KBM-7 (cell line): Measurements from ENCODE around the gene CAMK1D.
"Not testable (repeated sequence)": the region's sequence is repeated elsewhere in the genome, so short reads cannot be mapped to it uniquely, and the experiment has no call there.

Source experiments
- DNase-seq: peaks from one replicate; pipeline ENCODE4 v3.0.0-alpha.2; 2015
- in situ Hi-C: fragments of 300-500 bp; cut with MboI; formaldehyde crosslinking; loops from 2 replicates; pipeline ENCODE4 v1.14.3; 2020; ENCODE audit warnings: low sequenced_read_pairs, low pct_unique_long_range_greater_than_20kb, mixed read lengths

Gene CAMK1D

GRCh38 chr10:12728494-12728893 is 379.1 kb downstream of the CAMK1D start:
- in situ Hi-C loops = no loop called here
- DNase-seq = no peak

GRCh38 chr10:12729885-12730284 is 380.5 kb downstream of the CAMK1D start:
- in situ Hi-C loops = no loop called here
- DNase-seq = peak; percentile 30

- in situ Hi-C loops = no loop called here
- no peak for DNase-seq
These were observed 381.6 kb downstream of the CAMK1D start for GRCh38 chr10:12730809-12731519.

- DNase-seq = no peak
- in situ Hi-C loops = no loop called here
These were observed 383.9 kb downstream of the CAMK1D start for GRCh38 chr10:12733271-12733670.

DNA sequence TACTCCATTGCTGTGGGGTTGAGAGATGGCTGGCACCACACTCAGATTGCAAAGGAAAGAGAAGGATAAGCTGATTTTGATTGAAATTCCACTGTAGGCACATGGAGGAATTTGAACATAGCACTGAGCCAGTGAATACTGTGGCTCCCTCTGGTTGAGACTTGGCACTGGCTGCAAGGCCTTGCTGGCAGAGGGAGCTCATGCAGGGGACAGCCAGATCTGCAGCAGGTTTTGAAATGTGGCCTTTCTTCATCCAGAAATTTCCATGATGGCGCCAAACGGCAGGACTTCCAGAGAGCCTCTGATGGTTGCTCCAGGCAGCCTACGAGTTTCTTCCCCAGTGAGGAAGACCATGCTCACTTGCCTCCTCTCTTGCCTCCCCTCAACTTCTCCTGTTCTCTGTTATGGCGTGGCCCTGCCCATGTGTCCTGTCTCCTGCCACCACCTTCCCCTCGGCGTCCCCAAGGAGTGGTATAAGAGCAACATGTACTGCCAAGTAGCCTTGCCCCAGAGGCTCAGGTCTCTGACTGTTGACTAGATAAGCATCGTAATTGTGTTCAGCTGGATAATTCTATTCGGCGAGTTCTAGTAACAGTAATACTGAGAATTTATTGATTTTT is 386.6 kb downstream of the CAMK1D start:
- in situ Hi-C loops = no loop called here
- DNase-seq = no peak

DNA sequence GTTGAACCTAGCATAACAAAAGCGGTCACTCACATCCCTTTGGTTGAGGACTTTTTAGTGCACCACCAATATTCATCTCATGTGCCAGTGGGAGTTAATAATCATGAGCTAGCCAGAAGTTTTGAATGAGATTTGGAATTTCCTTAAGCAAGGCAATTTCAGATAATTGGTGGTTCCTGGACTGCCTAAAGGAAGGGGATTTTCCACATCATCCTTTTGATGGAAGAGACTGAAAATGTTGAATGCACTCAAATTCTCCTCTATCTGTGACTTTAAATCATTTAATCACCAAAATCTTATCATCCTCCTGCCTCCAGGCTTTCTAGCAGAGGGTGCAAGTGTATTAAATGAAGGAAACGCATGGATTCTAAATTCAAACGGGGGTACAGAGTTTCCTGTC is 391.5 kb downstream of the CAMK1D start:
- in situ Hi-C loops = no loop called here
- no peak for DNase-seq

DNA sequence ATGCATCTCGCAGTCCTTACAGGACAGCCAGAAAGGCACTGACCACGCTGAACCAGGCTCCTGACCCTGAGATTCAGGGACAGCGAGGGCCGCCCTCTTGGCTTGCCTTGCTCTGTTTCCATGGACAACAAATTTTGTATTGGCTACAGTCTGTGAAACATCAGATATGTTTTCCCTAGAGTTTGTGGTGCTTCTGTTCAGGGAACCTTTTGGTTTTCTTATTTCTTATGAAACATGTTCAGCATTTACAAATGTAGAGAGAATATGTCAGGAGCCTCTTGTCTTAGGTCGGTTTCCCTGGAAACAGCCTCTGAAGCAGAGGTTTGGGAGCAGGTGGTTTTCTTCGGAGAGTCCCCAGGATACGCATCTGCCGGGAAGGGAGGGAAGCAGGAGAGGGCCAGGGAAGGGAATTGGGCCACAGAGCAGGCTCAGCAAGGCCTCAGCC is 392.0 kb downstream of the CAMK1D start:
- DNase-seq = no peak
- in situ Hi-C loops = no loop called here

- in situ Hi-C loops = no loop called here
- peak; percentile 58 for DNase-seq
These were observed 393.4 kb downstream of the CAMK1D start for GRCh38 chr10:12742771-12743170.

DNA sequence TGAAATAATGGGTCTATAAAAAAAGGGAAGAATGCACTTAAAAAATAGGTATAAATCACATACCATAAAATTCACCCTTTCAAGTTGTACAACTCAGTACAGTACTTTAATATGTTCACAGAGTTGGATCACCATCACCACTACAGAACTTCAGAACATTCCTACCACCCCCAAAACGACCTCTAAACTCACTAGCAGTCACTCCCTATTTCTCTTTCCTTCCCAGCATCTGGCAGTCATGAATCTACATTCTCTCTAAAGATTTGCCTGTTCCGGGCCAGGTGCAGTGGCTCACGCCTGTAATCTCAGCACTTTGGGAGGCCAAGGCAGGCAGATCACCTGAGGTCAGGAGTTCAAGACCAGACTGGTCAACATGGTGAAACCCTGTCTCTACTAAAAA is 394.1 kb downstream of the CAMK1D start:
- in situ Hi-C loops, DNase-seq: not testable (repeated sequence)

GRCh38 chr10:12743941-12744340 is 394.6 kb downstream of the CAMK1D start:
- in situ Hi-C loops = no loop called here
- DNase-seq = no peak

GRCh38 chr10:12748186-12748585 is 398.8 kb downstream of the CAMK1D start:
- no peak for DNase-seq
- in situ Hi-C loops = no loop called here

DNA sequence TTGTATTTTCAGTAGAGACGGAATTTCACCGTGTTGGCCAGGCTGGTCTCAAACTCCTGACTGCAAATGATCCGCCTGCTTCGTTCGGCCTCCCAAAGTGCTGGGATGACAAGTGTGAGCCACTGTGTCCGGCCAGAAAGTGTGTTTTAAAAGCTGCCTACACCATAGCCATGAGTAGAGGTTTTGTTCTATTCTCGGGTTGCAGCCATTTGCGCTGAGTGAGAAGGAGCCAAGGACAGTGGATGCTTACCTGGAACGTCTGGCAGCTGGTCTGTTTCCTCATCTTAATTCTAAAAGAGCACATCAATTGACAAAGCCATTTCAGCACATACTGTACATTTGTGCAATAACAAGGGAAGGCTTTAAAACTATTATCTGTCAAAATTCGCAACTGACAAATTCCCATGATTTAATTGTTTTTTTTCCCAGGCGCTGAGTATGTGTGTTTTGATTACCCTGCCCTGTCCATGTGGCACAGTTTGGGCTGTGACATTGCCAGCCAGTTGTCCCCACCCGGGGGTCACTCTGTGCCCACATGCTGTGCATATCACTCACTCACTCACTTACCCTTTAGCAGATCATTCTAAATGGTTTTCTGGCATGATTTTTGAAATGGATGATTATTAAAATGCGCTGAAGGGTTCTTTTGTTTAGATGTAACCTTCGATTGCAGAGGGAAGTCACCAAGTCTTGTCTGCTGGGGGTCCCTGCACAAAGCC is 400.6 kb downstream of the CAMK1D start:
- in situ Hi-C loops = no loop called here

DNA sequence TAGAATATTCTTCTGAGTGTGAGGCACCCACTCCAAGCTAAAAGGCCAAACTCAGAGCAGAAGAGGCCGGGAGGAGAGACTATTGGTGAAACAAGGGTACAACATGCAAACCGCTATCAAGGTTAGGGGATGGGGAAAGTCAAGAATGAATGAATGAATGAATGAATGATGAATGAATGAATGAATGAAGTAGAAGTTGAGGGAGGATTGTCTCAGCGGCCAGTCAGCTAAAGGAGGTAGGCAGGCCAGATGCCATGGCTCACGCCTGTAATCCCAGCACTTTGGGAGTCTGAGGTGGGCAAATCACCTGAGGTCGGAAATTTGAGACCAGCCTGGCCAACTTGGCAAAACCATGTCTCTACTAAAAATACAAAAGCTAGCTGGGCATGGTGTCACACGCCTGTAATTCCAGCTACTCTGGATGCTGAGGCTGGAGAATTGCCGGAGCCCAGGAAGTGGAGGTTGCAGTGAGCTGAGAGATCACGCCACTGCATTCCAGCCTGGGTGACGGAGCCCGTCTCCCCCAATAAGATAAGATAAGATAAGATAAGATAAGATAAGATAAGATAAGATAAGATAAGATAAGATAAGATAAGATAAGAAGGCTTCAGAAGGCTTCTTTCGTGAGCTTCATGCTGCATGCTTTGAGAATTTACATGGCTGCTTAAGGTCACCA is 401.3 kb downstream of the CAMK1D start:
- in situ Hi-C loops = no loop called here

More for the DNA sequence above, 400.6 kb downstream of the CAMK1D start:
- no peak for DNase-seq

GRCh38 chr10:12755075-12755474 is 405.7 kb downstream of the CAMK1D start:
- in situ Hi-C loops = no loop called here
- no peak for DNase-seq

More for the DNA sequence above, 401.3 kb downstream of the CAMK1D start:
- DNase-seq = no peak

GRCh38 chr10:12757351-12757750 is 408.0 kb downstream of the CAMK1D start:
- in situ Hi-C loops = no loop called here
- no peak for DNase-seq

GRCh38 chr10:12758271-12758670 is 408.9 kb downstream of the CAMK1D start:
- in situ Hi-C loops = no loop called here
- no peak for DNase-seq

DNA sequence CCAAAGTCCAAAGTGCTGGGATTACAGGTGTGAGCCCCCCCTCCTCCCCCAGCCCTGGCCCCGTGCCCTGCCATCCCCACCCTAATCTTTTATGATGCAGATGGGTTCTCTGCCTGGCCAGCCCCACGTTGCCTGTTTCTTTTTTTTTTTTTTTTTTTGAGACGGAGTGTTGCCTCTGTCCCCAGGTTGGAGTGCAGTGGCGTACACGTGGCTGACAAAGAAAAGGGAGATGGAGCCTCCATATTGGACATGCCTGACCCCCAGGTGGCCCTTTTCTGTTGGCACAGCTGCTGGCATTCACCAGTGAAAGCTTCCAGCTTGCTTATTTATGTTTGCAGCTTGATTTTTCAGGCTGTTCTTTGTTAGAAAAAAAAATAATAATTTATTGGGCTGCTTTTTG is 416.9 kb downstream of the CAMK1D start:
- in situ Hi-C loops = no loop called here
- no peak for DNase-seq

DNA sequence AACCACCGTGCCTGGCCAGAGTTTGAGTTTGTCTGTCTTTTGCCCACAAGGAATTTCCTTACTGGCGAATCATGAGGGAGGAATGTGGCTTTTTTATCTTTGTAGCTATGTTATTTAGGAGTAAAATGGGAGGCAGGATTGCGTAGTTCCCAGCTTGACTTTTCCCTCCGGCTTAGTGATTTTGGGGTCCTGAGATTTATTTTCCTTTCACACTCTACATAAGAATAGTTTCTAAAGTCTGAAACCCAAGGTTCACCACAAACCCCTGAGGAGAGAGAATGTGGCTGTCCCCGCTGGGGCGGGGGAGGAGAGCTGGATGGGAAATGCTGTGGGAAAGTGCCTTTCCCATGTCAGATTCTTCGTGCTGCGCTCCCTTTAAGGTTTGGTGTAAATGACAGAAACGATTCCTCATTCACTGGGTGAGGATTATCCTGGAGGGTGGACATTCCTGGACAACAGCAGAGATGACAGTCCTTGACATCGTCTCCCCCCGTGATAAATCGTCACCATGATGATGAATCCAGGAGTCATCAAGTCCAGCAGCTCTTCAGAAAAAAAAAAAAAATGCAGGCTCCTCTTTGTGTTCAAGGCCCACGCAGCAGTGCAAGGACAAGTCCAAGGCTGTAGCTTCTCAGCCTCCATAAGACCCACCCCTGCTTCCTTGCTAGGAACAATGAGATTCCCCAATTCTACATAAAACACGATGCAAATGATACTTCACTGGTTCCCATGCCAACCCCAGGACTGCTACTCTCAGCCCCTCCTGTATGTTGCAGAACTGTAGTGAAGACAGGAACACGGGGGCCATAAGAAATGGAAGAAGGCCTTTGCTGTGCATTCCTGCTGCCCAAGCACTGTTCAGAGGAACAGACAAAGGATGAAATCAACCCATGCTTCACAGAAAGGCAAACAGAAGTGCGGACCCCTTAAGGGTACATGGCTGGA is 419.1 kb downstream of the CAMK1D start:
- in situ Hi-C loops = no loop called here
- no peak for DNase-seq
